GM18505 (cell line): ENCODE results near the gene ULK3.
A peak's percentile ranks its signal among the peaks of the same experiment; 100 is the strongest.

ENCODE experiments used
- ATAC-seq: cut with Tn5 transposase; IDR thresholded peaks from one replicate; pipeline ENCODE4 v1.9.1; 2021; ENCODE audit not compliant: unreplicated experiment
- POLR2A ChIP-seq: IDR thresholded peaks from 4 replicates; pipeline ENCODE4 v1.6.1; 2011; ENCODE audit warnings: borderline replicate concordance; ENCODE audit not compliant: insufficient read depth, insufficient read length; ENCODE audit errors: extremely low read depth

ULK3 gene

DNA sequence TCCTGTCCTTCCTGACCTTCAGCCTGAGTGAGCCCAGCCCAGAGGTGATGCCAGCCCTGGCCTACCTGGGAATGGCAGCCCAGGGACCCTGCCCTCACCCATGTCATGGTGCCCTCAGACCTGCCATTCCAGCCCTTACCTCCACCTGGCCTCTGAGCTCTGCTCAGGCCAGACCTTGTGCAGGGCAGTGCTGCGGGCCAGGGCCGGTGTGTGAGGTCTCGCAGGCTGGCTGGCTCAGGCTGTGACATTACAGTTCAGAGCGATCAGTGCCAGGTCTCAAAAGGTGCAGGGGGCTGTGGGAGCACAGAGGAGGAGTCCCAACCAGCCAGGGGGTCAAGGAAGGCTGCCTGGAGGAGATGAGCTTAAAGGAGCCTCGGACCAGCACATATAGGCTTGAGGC, 22.9 kb downstream of the ULK3 start:
- no peak for ATAC-seq
- no peak for TF ChIP-seq POLR2A

DNA sequence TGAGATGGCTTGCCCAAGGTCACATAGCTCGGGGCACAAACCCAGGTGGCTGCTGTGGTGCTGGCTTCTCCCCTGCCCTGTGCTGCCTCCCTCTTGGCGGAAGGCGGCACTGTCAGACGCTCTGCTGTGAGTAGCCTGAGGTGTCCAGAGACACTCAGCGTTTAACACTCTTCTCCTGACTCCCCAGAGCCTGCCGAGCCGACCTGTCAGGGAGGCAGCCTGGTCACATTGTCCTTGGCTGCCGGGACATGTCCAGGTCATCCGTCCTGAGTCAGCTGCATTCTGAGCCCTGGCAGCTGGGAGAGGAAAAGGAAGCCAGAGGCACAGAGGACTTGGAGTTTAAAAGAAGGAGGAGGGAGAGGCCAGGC, 25.6 kb downstream of the ULK3 start:
- ATAC-seq = no peak
- TF ChIP-seq POLR2A = no peak

DNA sequence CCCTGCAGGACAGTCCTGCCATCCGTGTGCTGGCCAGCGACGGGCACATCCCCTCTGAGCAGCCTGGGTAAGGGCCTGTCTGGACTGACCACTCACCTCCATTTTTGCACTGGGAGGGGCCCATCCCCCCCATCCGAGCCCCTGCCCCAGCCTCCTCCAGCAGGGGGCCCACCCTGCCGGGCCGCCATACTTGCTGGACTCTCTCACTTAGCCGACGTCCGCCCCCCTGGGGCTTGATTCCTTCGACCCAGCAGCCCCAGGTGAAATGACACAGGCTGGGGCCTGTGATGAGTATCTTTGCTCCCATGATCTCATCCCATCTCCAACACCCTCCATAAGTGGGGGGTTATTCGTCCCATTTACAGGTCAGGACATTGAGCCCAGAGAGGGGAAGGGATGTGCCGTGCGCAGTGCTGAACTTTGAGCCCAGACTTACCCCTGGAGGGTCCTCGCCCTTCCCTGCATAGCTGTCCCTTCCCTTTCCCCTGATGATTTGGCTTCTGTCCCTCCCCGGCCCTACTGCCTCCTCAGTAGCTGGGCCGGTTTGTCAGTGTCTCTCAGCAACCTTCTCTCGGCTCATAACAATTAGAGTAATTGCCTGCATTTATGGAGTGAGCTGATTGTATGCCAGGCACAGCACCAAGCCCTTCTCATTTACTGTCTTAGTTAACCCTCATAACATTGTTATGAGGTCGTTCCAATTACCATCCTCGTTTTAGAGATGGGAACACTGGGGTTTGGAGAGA, 26.2 kb downstream of the ULK3 start:
- no peak for ATAC-seq
- no peak for TF ChIP-seq POLR2A

DNA sequence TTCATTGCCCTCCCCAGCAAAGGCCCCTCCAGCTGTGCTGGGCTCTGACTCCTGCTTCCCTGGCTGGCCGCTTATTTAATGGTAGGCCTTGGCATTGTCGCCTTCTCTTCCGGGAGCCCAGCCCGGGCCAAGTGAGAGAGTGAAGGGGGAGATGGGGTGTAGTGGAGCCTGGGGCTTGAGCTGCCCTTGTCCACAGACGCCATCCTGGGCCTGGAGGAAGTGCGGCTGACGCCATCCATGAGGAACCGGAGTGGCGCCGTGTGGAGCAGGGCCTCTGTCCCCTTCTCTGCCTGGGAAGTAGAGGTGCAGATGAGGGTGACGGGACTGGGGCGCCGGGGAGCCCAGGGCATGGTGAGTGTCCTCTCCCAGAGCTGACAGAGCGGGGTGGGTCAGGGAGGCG, 27.0 kb downstream of the ULK3 start:
- ATAC-seq = no peak
- no peak for TF ChIP-seq POLR2A

DNA sequence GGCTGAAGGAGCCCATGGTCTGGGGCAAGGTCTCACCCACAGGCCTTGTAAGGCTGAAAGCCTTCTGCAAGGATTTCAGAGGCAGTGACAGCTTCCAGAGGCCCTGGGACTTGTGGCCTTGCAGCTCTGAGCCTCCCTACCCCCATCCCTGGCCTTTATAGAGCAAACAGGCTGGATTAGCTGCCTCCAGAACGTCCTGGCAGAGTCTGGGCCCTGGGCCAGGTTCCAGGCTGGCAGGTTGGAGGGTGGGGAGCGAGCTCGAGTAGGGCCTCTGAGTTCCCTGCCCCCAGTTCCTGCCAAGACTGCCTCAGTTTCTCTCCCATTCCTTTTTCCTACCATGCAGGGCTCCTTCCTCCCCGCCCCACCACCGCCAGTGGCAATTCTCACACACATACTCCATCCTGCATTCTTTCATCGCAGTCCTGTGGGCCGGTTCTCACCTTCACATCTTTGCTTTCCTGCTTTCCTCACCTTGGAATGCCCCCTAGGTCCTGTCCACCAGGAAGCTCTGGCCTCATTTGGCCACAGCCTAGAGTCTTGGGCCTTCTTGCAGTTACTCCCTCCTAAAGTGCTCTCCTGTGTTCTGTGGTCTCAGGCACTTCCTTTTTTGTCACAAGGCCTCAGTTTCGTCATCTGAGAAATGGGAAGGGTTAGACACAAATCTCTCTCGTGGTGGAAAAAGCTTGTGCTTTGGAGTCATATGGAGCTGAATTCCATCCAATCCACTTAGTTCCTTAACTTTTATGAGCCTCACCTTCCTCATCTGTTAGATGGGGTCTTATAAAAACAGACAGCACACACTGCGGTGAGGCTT, 27.6 kb downstream of the ULK3 start:
- no peak for TF ChIP-seq POLR2A
- ATAC-seq = no peak

DNA sequence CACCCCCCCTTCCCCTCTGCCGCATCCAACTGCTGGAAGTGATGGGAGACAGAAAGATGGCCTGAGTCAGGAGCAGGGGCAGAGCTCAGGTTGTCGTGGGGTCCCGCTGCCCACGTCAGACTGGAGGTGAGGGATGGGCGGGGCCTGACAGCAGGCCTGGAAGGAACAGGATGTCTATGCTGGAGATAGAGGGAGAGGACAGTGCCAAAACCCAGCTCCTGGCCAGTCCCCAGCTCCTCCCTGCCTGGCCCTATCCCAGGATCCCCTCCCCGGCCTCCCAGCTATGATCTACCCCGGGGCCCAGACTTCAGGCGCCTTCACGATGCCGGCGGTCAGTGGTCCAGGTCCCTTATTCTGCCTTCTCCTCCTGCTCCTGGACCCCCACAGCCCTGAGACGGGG, 30.4 kb downstream of the ULK3 start, which contains the start of gene LMAN1L:
LMAN1L (plus strand) TSS at position 303 of the 400 bp plus-strand sequence; CDS start at position 323, 20 bp downstream.
- no peak for ATAC-seq

DNA sequence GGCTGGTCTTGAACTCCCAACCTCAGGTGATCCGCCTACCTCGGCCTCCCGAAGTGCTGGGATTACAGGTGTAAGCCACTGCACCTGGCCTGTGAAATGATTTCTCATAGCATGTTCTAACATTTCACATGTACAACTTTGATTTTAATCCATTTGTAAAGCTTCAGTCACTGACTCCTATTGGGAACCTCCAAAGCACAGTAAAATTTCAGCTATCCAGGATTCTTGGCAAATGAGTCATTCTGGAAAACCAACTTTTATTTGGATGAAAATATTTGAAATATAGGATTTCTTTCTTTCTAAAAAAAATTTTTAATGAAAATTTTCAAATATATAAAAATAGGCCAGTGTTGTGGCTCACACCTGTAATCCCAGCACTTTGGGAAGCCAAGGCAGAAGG, 33.0 kb downstream of the ULK3 start:
- TF ChIP-seq POLR2A = no peak
- no peak for ATAC-seq

More for the DNA sequence above, 30.4 kb downstream of the ULK3 start, which contains the start of gene LMAN1L:
- TF ChIP-seq POLR2A = no peak

DNA sequence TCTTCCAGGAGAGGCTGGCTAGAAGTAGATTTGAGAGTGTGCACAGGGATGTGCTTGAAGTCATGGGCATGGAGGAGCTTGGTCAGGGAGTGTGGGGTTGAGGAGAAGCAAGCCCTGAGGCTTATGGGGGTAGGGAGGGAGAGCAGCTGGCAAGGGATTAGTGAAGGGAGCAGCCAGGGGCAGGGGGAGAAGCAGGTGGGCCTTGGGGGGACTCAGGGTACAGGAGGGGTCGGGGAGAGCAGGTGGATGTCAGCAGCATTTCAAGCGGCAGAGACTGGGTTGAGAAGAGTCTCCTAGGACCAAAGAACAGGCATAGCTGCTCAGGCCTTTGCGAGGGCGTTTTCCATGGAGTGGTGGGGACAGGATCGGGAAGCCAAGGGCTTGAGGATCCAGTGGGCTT, 33.7 kb downstream of the ULK3 start:
- TF ChIP-seq POLR2A = no peak
- no peak for ATAC-seq

DNA sequence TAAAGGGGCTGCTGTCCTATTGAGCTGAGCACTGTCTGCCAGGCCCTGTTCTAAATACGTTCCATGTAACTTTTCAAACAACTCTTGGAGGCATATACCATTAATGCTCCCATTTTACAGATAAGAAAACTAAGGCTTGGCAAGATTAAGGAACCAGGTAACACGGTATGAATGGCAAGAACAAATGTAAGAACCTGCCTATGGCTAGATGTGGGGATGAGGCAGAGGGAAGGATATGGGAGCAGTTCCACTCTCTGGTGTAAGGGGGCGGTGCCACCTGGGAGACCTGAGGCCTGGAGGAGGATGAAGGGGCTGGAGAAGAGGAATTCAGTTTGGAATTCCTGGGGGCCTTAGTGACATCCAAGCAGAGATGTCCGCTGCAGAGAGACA, 34.1 kb downstream of the ULK3 start:
- ATAC-seq = no peak

DNA sequence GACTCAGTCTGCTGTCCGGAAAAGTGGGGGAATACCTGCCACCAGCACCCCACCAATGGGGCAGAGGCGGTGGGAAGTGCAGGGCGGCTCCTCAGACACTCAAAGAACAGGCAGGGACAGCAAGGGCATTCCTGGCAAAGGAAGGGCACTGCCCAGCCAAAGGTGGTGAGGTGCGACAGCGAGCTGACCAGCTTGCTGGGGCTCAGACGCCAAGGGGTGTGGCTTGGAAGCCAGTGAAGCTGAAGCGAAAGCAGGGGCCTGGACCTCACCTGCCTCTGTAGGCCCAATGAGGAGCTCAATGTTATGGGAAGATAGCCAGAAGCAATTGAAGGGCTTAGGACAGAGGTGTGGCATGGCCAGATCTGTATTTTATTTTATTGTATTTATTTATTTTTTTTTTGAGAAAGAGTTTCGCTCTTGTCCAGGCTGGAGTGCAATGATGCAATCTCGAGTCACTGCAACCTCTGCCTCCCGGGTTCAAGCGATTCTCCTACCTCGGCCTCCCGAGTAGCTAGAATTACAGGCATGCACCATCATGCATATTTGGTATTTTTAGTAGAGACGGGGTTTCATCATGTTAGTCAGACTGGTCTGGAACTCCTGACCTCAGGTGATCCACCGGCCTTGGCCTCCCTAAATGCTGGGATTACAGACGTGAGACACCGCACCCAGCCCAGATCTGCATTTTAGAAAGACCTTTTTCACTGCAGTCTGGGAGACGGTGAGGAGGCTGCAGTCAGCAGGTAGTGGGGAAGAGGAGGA, 34.7 kb downstream of the ULK3 start:
- no peak for ATAC-seq
- TF ChIP-seq POLR2A = no peak

More for the DNA sequence above, 34.1 kb downstream of the ULK3 start:
- TF ChIP-seq POLR2A = no peak

DNA sequence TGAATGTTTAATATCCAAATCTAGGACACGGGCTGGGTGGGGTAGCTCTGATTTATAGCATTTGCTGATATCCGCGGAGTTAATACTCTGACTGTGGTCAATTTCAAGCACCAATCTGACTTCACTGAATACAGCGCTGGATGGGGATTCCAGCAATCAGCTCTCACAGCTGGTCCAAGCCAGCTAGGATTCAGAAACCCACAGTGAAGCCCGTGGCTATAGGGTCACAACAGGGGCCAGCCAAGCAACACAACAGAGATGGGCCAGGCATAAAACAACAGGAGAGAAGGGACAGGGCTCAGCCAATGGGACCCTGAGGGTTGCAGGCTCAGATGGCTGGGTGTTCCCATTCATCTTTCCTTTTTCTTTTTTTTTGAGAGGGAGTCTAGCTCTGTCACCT, 35.7 kb downstream of the ULK3 start:
- no peak for TF ChIP-seq POLR2A
- no peak for ATAC-seq

DNA sequence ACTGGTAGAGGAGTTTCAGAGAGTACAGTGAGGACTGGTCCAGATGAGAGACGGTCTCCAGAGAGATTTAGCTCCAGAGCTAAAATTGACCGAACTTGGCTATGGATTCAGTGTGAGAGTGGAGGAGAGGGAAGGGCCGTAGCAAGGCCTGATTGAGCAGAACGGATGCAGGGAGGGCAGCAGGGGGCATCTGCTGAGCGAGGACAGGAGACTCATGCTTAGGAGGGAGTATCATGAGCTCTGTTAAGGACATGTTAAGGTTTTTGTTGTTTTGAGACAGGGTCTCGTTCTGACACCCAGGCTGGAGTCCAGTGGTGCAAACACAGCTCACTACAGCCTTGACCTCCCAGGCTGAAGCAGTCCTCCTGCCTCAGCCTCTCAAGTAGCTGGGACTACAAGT, 38.0 kb downstream of the ULK3 start:
- ATAC-seq = no peak
- TF ChIP-seq POLR2A = no peak

DNA sequence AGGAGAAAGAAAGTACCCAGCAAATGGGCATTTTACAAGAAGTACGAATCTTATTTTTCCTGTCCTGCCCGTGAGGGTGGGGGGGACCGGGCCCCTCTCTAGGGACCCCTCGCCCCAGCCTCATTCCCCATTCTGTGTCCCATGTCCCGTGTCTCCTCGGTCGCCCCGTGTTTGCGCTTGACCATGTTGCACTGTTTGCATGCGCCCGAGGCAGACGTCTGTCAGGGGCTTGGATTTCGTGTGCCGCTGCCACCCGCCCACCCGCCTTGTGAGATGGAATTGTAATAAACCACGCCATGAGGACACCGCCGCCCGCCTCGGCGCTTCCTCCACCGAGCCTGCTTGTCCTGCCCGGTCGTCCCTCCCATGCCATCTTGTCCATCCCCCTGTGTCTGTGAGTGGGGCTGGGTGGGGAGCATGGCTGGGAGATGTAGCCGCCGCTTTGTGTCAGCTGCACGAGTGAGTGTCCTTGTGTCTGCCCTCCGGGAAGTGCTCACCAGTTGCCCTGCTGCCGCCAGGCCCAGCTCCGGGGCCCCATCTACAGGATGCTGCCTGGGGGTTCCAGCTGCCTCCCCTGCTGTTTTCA, 40.0 kb downstream of the ULK3 start:
- TF ChIP-seq POLR2A = peak; percentile 22
- no peak for ATAC-seq
